HCT116 (cell line): ENCODE results near the gene SLC19A1. TPM values are rescaled to one million over a fixed set of nuclear protein-coding genes. Genes with fewer than 3 reads are reported as not detected.

ENCODE experiments used
- ATAC-seq: fragments of 200-7000 bp; cut with Tn5 transposase; 2 replicates; pipeline ENCODE4 v1.9.1; 2020; ENCODE audit warnings: mild to moderate bottlenecking, moderate library complexity
- BruUV-seq: library from RNA; stranded (reverse); fragments of 400-500 nt; replicated peaks from 2 replicates; lab custom pipeline; 2021; lab: Mats Ljungman, UMichigan
- CTCF ChIA-PET: fragments of 300-600 bp; sonication (Branson Sonifier 250); formaldehyde crosslinking; loops from one replicate; lab custom pipeline; 2021; ENCODE audit warnings: antibody characterized with exemption; lab: Charles Lee
- POLR2A ChIA-PET: fragments of 300-600, 350-600 bp; sonication (Branson Sonifier 250); formaldehyde crosslinking; loops from one replicate; lab custom pipeline; 2021; ENCODE audit warnings: antibody characterized with exemption; lab: Charles Lee
- RAD21 ChIA-PET, 2 experiments: fragments of 300-600 bp; sonication (Branson Sonifier 250); formaldehyde crosslinking; loops; one replicate each; lab custom pipeline; 2023; ENCODE audit warnings: low total read pairs in 2 of 2; ENCODE audit not compliant: uncharacterized antibody in 2 of 2, unreplicated experiment in 2 of 2, low non-redundant PET in 1 of 2; lab: Charles Lee
- DNase-seq: peaks from one replicate; pipeline ENCODE4 v3.0.0-alpha.2; 2010; ENCODE audit warnings: low read depth, low spot score
- H2AFZ ChIP-seq: fragments of 200-600 bp; shearing (Covaris generic), sonication (generic); 2 replicates; pipeline ENCODE4 v1.6.1; 2017; ENCODE audit warnings: low read depth, mixed run types, mixed read lengths, antibody characterized with exemption, low read length; ENCODE audit not compliant: poor library complexity, severe bottlenecking
- H3K27ac ChIP-seq: 2 replicates; pipeline ENCODE4 v1.5.1; 2012; ENCODE audit warnings: low read depth, low read length
- H3K27me3 ChIP-seq: fragments of 200-600 bp; sonication (generic); 2 replicates; pipeline ENCODE4 v1.6.1; 2016; ENCODE audit warnings: mixed run types, low read length, mixed read lengths; ENCODE audit not compliant: insufficient read depth
- H3K36me3 ChIP-seq, 2 experiments: fragments of 200-500 bp in 1 of 2; fragments of 200-600 bp in 1 of 2; sonication (Bioruptor generic) in 1 of 2; sonication (generic) in 1 of 2; 2 replicates each; pipeline versions ENCODE4 v1.5.1 to v1.6.1; 2014 to 2016; ENCODE audit warnings: low read length in 2 of 2, inconsistent platforms in 1 of 2, mixed read lengths in 1 of 2, mixed run types in 1 of 2; ENCODE audit not compliant: insufficient read depth in 2 of 2, control insufficient read depth in 1 of 2
- H3K4me1 ChIP-seq, 2 experiments: fragments of 200-600 bp in 1 of 2; sonication (generic) in 1 of 2; 2 replicates each; pipeline versions ENCODE4 v1.5.1 to v1.6.1; 2012 to 2017; ENCODE audit warnings: low read length in 2 of 2, inconsistent platforms in 1 of 2, mild to moderate bottlenecking in 1 of 2, mixed read lengths in 1 of 2, mixed run types in 1 of 2, moderate library complexity in 1 of 2; ENCODE audit not compliant: insufficient read depth in 2 of 2, control insufficient read depth in 1 of 2
- H3K4me2 ChIP-seq: fragments of 200-600 bp; sonication (generic); 2 replicates; pipeline ENCODE4 v1.6.1; 2017; ENCODE audit warnings: mixed run types, low read length, mixed read lengths
- H3K4me3 ChIP-seq, 2 experiments: fragments of 200-600 bp in 1 of 2; sonication (generic) in 1 of 2; replicated peaks in 1 of 2; 2 replicates each; pipeline ENCODE4 v1.5.1; 2011 to 2016; ENCODE audit warnings: low read length in 2 of 2, control low read depth in 1 of 2, low read depth in 1 of 2, mild to moderate bottlenecking in 1 of 2, mixed read lengths in 1 of 2, mixed run types in 1 of 2
- H3K79me2 ChIP-seq: fragments of 200-600 bp; sonication (generic); 2 replicates; pipeline ENCODE4 v1.6.1; 2017; ENCODE audit warnings: mild to moderate bottlenecking, mixed run types, low read length, moderate library complexity, mixed read lengths; ENCODE audit not compliant: insufficient read depth
- H3K9ac ChIP-seq: fragments of 200-600 bp; sonication (generic); 2 replicates; pipeline ENCODE4 v1.6.1; 2016; ENCODE audit warnings: low read length, mixed read lengths
- H3K9me2 ChIP-seq: fragments of 200-600 bp; sonication (generic), shearing (Covaris generic); 2 replicates; pipeline ENCODE4 v1.6.1; 2017; ENCODE audit warnings: mixed run types, mild to moderate bottlenecking, moderate library complexity; ENCODE audit not compliant: insufficient read depth
- H3K9me3 ChIP-seq, 2 experiments: fragments of 200-500 bp in 1 of 2; fragments of 200-600 bp in 1 of 2; sonication (Bioruptor generic) in 1 of 2; sonication (generic) in 1 of 2; 2 replicates each; pipeline ENCODE4 v1.6.1; 2014 to 2017; ENCODE audit warnings: low read length in 2 of 2, mixed read lengths in 2 of 2, inconsistent platforms in 1 of 2, low read depth in 1 of 2, mild to moderate bottlenecking in 1 of 2, mixed run types in 1 of 2, moderate library complexity in 1 of 2; ENCODE audit not compliant: control insufficient read depth in 1 of 2, insufficient read depth in 1 of 2
- H4K20me1 ChIP-seq: fragments of 200-600 bp; sonication (generic), shearing (Covaris generic); 2 replicates; pipeline ENCODE4 v1.6.1; 2017; ENCODE audit warnings: mixed run types, mild to moderate bottlenecking, moderate library complexity; ENCODE audit not compliant: insufficient read depth
- EZH2phosphoT487 ChIP-seq: fragments of 200-600 bp; IDR thresholded peaks from 2 replicates; pipeline ENCODE4 v1.6.1; 2018; ENCODE audit warnings: antibody characterized with exemption, borderline replicate concordance
- TCF7L2 ChIP-seq: IDR thresholded peaks from 2 replicates; pipeline ENCODE4 v1.7.0; 2011; ENCODE audit warnings: borderline replicate concordance, inconsistent platforms; ENCODE audit not compliant: insufficient read depth, insufficient read length; ENCODE audit errors: extremely low read depth
- ZBTB33 ChIP-seq: IDR thresholded peaks from 2 replicates; pipeline ENCODE4 v1.6.1; 2011; ENCODE audit warnings: mild to moderate bottlenecking, low read length, moderate library complexity; ENCODE audit not compliant: insufficient replicate concordance; ENCODE audit errors: extremely low read depth
- intact Hi-C: fragments of 100-400 bp; cut with micrococcal nuclease; formaldehyde crosslinking; loops from 2 replicates; pipeline ENCODE4 v1.10.0; 2022
- total RNA-seq: library from RNA; stranded (reverse); gene quantifications from one replicate; pipeline ENCODE4 v1.2.1, GENCODE V29; 2021; ENCODE audit not compliant: unreplicated experiment
- TF ChIP-seq, protein P1 (sequence below), 3 experiments: fragments of 200-600 bp in 1 of 3; sonication (generic) in 1 of 3; IDR thresholded peaks in 2 of 3; conservative IDR thresholded peaks in 1 of 3; 2 replicates each; pipeline ENCODE4 v1.5.1; 2012 to 2017; ENCODE audit warnings: low read depth in 2 of 3, low read length in 2 of 3, antibody characterized with exemption in 1 of 3, borderline replicate concordance in 1 of 3, control low read depth in 1 of 3, mild to moderate bottlenecking in 1 of 3, mixed read lengths in 1 of 3, mixed run types in 1 of 3, moderate library complexity in 1 of 3; ENCODE audit not compliant: insufficient read depth in 1 of 3
- TF ChIP-seq, protein P2 (sequence below): IDR thresholded peaks from 2 replicates; pipeline ENCODE4 v1.6.1; 2012

The SLC19A1 gene
- total RNA-seq, 1 experiment from 2014 or later = 50.2 TPM

GRCh38 chr21:45549626-45550463, 7.6 kb upstream of the SLC19A1 start:
- Histone ChIP-seq H3K9ac (no peak overlapping the region), H3K79me2 (no peaks in the 10 kb centered on the region), H3K36me3 (no peaks in the 10 kb centered on the region), H2AFZ (no peak overlapping the region), H3K27me3 (no peaks in the 10 kb centered on the region), H3K9me3 (no peaks in the 10 kb centered on the region), H3K9me2 (no peaks in the 10 kb centered on the region), H3K4me2 (no peak overlapping the region), H3K4me1 (peaks cover 10 to 25% of the 10 kb centered on the region in 2 experiments), H3K4me3 (no peak overlapping the region), H4K20me1 (no peaks in the 10 kb centered on the region), H3K27ac (no peak overlapping the region)
- CTCF ChIA-PET = no interaction called here
- no TSS peak for BruUV-seq
- intact Hi-C loops = loop anchor here (5.0 to 10.0 kb wide), 2 partner anchors 92 to 375 kb away; partner anchors contain the start of gene PCBP3
- no peak for DNase-seq
- POLR2A ChIA-PET = no interaction called here
- TF ChIP-seq EZH2phosphoT487 = no peak
- TF ChIP-seq, protein P1, sequence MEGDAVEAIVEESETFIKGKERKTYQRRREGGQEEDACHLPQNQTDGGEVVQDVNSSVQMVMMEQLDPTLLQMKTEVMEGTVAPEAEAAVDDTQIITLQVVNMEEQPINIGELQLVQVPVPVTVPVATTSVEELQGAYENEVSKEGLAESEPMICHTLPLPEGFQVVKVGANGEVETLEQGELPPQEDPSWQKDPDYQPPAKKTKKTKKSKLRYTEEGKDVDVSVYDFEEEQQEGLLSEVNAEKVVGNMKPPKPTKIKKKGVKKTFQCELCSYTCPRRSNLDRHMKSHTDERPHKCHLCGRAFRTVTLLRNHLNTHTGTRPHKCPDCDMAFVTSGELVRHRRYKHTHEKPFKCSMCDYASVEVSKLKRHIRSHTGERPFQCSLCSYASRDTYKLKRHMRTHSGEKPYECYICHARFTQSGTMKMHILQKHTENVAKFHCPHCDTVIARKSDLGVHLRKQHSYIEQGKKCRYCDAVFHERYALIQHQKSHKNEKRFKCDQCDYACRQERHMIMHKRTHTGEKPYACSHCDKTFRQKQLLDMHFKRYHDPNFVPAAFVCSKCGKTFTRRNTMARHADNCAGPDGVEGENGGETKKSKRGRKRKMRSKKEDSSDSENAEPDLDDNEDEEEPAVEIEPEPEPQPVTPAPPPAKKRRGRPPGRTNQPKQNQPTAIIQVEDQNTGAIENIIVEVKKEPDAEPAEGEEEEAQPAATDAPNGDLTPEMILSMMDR (IDR thresholded peaks at IDR 0.05 in 2 of 3, conservative IDR thresholded peaks at IDR 0.05 in 1 of 3; ENCODE audit: borderline replicate concordance in 1 of 3, insufficient read depth in 1 of 3, low read depth in 2 of 3, low read length in 2 of 3) = peak in 1 of 3 experiments; percentile 11; a peak in 2 of 6 replicates
- RAD21 ChIA-PET = no interaction called here
- no peak for ATAC-seq

DNA sequence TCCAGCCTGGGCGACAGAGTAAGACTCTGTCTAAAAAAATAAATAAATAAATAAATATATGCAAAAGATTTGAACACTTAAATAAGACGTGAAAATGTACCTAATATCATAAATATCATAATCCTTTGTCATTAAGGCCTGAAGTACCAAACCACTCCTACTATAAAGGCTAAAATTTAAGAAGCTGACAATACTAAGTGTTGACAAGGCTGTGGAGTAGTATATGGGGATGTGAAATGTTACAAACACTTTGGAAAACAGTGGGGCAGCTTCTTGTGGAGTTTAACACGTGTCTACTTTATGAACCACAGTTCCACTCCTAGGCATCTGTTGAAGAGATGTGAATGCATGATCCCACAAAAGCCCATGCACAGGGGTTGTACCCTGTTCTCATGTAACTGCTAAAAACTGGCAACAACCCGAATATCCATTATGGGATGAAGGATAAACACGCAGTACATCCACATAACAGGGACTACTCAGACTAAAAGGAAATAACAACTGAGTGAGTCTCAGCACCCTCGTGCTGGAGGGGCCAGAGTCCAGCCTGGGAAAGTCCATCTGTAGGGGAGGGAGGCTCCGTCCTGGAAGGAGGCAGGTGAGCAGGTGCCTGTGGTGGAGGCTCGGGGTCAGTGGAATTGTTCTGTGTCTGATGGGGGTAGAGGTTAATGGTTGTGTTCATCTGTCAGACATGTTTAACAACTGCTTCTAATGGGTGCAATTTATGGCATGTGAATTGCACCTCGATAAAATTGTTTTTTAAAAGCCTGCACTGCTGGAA, 6.7 kb upstream of the SLC19A1 start:
- BruUV-seq = no TSS peak
- H3K4me1 ChIP-seq = peaks cover 10 to 21% of the 10 kb centered on the region in 2 experiments
- no peak for ATAC-seq
- H3K79me2 ChIP-seq = no peaks in the 10 kb centered on the region
- RAD21 ChIA-PET = no interaction called here
- DNase-seq = no peak
- H3K9me3 ChIP-seq = no peaks in the 10 kb centered on the region
- H3K27ac ChIP-seq = no peak overlapping the region
- H3K9me2 ChIP-seq = no peaks in the 10 kb centered on the region
- no peak overlapping the region for H3K4me2 ChIP-seq
- no peak overlapping the region for H2AFZ ChIP-seq
- no peak for TF ChIP-seq ZBTB33
- TF ChIP-seq TCF7L2 = no peak
- TF ChIP-seq, protein P2, sequence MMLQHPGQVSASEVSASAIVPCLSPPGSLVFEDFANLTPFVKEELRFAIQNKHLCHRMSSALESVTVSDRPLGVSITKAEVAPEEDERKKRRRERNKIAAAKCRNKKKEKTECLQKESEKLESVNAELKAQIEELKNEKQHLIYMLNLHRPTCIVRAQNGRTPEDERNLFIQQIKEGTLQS = no peak
- H3K36me3 ChIP-seq = no peaks in the 10 kb centered on the region
- no peak overlapping the region for H3K9ac ChIP-seq
- POLR2A ChIA-PET = no interaction called here
- H4K20me1 ChIP-seq = no peaks in the 10 kb centered on the region
- intact Hi-C loops = no loop called here
- no peaks in the 10 kb centered on the region for H3K27me3 ChIP-seq
- CTCF ChIA-PET = no interaction called here
- H3K4me3 ChIP-seq = no peak overlapping the region
